NCI-H526 treated with DMSO at 0.1 percent for 48 hours (cell line): Measurements from ENCODE around the gene MED13.
A peak's percentile ranks its signal among the peaks of the same experiment; 100 is the strongest.
"Not testable (repeated sequence)": the region's sequence is repeated elsewhere in the genome, so short reads cannot be mapped to it uniquely, and the experiment has no call there.

Experiments used
- DNase-seq: peaks from one replicate; lab custom pipeline; 2025; lab: John Stamatoyannopoulos, UW

Gene MED13

GRCh38 chr17:61996916-61997605 is 68.0 kb downstream of the MED13 start:
- DNase-seq, result no peak

DNA sequence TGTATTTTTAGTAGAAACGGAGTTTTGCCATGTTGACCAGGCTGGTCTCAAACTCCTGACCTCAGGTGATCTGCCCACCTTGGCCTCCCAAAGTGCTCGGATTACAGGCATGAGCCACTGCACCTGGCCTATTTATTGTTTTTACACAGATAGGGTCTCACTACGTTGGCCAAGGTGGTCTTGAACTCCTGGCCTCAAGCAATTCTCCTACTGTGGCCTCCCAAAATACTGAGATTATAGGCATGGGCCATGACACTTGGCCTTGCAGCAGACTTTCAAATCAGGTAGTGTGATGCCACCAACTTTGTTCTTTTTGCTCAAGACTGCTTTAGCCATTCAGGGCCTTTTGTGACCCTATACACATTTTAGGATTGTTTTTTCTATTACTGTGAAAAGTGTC is 75.6 kb downstream of the MED13 start:
- DNase-seq, result no peak

- no peak for DNase-seq
Measured at GRCh38 chr17:61986898-61987297, 78.2 kb downstream of the MED13 start.

- no peak for DNase-seq
Measured at GRCh38 chr17:61984821-61985220, 80.3 kb downstream of the MED13 start.

DNA sequence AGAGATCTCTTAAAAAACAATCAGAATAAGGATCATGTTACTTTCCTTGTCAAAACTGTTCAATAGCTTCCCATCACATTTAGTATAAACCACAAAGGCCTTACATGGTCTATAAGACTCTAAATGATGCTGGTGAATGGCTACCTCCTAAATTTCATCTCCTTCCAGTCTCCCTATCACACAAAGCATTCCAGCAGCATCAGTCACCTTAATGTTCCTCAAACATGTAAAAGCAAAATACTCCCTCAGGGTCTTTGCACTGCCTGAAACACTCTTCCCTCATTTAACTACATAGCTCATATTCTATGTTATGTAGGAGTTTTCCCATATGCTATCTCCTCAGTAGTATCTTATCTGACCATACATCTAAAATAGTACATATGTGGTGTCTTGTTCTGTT is 83.8 kb downstream of the MED13 start:
- no peak for DNase-seq

DNA sequence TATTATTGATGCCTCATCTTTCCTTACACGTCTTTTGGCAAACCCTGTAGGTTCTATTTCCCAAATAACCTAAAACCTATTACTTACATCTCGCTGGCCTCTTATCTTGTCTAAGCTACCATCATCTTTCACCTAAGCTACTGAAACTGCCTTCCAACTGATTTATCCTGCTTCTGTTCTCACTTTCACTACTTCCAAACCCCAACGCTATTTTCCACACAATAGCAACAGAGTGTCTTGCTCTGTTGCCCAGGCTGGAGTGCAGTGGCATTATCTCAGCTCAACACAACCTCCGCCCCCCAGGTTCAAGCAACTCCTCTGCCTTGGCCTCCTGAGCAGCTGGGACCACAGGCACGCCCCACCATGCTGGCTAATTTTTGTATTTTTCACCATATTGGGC is 84.5 kb downstream of the MED13 start:
- no peak for DNase-seq

DNA sequence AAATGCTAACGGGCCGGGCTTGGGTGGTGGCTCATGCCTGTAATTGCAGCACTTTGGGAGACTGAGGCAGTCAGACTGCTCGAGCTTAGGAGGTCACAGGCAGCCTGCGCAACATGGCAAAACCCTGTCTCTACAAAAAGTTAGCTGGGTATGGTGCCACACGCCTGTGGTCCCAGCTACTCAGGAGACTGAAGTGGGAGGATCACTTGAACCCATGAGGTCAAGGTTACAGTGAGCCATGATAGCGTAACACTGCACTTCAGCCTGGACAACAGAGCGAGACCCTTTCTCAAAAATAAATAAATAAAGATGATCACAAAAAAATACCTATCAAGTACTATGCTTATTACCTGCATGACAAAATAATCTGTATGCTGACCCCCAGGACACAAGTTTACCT is 91.0 kb downstream of the MED13 start:
- DNase-seq, result no peak

DNA sequence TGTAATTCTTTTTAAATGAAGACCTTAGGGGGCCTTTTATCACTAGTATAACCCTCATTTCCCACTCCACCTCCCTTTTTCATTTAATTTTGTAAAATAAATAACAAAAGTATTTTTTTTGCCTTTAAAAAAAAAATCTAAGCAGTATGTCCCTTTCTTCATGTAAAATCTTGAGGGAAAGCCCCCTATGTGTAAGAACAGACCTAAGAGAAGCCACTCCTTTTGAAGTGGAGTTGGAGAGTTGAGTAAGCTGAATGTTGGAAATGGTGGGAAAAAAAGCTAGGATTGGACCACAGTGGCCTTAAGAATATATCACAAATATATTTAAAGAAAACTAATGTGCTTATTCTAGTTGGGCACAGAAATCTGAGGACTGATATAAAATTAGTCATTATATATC is 92.8 kb downstream of the MED13 start:
- no peak for DNase-seq

GRCh38 chr17:61970030-61970429 is 95.0 kb downstream of the MED13 start:
- DNase-seq, result no peak

DNA sequence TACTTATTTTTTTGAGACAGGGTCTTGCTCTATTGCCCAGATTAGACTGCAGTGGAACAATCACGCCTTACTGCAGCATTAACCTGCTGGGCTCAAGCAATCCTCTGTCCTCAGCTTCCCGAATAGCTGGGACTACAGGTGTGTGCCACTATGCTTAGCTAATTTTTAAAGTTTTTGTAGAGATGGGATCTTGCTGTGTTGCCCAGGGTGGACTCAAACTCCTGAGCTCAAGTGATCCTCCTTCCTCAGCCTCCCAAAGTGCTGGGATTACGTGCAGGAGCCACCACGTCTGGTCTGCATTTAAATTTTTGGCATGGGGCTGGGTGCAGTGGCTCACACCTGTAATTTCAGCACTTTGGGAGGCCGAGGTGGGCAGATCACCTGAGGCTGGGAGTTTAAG is 96.3 kb downstream of the MED13 start:
- DNase-seq, result no peak

DNA sequence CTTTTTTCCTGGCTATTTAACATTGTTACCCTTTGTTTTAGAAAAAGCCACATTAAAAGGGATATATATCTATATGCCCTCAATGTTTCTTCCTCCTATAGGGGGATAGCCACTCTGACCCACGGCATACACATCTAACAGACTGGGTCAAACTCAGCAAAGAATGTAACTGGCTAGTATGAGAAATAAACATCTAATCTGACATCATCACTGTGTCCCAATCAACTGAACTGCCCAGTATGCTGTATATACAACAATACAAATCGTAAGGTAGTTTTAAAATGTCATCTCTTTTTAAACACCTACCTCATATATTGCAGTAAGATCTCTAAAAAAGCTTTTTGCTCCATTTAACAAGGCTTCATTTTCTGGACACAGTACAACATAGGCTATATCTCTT is 97.3 kb downstream of the MED13 start:
- no peak for DNase-seq

DNA sequence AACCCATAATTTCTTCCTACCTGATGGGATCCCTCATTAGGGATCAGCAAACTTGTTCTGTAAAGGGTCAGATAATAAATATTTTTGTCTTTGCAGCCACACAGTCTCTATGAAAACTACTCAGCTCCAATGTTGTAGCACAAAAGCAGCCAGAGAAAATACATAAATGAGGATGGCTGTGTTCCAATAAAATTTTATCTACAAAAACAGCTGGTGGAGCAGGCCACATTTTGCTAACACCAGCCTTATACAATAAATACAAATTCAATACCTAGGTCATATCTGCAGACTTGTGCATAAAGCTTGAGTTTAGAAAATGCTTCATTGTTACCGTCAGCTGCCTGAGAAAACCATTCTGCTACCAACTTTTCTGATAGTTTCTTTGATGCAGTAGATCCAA is 98.9 kb downstream of the MED13 start:
- DNase-seq, result no peak

DNA sequence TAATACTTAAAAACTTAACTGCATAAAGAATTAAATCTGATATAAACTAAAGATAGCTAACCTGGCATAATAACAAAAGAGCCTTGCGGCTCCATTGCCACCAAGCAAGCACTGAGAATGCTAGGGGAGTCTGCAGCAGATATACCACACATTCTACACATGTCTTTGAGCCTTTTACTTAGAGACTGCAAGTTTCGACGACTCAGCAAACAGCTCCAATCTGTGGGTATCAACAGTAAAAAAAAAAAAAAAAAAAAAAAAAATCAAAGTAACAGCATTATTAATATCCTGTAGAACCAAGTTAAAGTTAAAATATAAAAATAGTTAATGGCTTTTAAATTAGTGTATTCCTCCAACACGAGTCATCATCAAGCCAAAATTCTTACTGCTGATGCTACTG is 109.5 kb downstream of the MED13 start:
- no peak for DNase-seq

DNA sequence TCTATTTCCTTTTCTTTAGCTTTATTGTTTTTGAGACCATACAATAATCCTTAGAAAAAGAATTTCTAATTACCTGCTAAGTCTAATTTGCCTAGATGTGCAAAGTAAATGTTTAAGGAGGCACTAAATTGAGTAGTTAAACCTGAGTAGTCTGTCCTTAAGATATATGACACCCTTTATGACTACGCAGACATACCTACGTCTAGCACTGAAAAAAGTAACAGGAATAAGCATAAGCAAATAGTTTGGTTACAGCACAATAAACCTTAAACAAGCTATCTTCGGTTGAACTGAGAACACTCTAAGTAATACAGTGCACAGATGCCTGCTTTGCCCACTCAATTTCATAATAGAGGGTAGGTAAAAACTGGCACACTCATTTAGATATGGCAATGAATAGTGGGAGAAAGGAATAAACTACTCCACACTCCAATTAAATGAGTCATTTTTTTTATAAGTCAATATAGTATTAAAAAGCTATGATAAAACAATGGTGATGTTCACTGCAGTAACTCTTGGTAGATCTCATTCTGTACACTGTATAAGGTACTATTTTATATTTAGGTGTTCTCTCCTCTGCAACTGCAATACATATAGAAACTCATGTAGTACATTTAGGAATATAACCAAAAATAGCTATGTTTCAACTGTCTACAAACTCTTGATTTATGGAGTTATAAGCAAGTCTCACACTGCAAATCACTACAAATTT is 117.6 kb downstream of the MED13 start:
- peak; percentile 65 for DNase-seq

GRCh38 chr17:61946359-61946758 is 118.7 kb downstream of the MED13 start:
- DNase-seq, result no peak

GRCh38 chr17:61943117-61943516 is 122.0 kb downstream of the MED13 start:
- DNase-seq, result no peak

- DNase-seq, result no peak
Measured at GRCh38 chr17:61942085-61942484, 123.0 kb downstream of the MED13 start.

GRCh38 chr17:61928101-61928436 is 137.0 kb downstream of the MED13 start:
- no peak for DNase-seq

DNA sequence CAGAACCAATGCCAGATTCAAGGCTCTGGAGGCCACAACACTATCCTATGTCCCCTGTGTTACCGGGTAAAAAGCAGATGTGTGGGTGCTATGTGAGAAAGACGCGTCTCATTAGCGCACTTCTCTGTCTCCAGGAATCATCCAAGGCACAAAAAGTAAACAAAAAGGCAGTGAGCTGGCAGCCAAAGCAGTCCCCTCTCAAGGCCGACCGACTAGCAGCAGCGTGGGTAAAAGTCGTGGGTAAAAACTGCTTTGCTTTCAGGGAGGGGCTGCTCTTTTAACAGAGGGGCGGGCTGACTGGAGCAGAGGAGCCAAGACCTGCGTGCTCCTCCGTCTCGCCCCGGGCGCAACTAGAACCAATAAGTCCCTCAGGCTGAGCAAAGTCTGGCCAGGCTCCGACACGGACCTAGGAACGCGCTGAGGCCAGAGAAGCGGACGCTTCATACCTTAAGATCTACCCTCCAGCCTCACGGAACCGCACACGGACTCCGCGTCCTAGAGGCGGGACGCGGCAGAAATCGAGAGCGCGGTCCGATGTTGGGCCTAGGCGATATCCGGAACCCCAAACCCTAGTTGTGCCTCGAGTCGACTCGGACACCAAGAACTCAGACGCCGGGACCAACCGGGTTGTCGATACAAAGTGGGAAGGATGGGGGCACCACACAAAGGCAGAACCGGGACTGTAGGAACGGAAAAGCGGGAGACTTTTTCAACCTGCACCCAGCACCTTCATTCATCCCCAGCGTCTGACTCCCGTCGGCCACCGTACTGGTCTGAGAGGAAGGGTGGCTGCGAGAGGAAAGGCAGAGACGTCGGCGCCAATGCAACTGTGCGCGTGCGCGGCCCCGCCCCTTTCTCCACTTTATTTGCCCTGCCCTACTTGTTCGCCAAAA is 137.6 kb downstream of the MED13 start, which contains the start of gene INTS2:
Gene INTS2, minus strand, starts transcription at position 775 of the 893 bp plus-strand sequence. CDS start 1,338 bp downstream, outside the sequence.
- peak; percentile 72 for DNase-seq

GRCh38 chr17:61926826-61927207 is 138.3 kb downstream of the MED13 start:
- DNase-seq, result no peak

GRCh38 chr17:61915162-61915561 is 149.9 kb downstream of the MED13 start:
- not testable (repeated sequence) for DNase-seq

DNA sequence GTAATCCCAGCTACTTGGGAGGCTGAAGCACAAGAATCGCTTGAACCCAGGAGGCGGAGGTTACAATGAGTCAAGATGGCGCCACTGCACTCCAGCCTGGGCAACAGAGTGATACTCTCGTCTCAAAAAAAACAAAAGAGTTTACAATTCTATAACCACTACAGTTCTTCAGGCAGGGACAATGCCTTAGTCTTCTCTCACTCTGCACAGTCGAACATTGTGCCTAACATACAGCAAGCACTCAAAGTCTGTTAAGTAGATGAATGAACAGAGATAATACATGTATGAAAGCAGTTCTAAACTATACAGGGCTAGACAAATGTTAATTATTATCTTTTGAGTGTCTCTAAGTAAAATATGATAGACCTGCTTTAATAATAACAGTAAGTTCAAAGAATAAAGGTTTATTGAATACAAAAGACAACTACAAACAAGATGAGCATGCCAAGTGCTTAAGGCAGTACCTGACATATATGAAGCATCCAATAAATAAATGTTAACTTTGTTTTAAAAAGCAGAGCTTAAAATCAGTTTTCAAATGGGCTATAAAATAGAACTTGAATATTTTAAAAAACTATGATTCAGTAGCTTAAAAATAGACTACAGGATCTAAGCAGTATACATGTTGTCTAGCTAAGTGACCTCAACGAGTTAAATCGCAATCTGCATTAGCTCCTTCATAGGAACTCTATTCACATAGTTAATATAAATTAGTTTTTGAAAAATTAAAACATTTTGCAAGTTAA is 156.6 kb downstream of the MED13 start:
- DNase-seq, result no peak
